PFSK-1 (cell line): Measurements from ENCODE around the gene RORB.

Experiments used
- FOXP2 ChIP-seq: optimal IDR thresholded peaks from 2 replicates; pipeline ENCODE3; 2011; ENCODE audit warnings: borderline replicate concordance, control low read depth, inconsistent platforms; ENCODE audit not compliant: insufficient read depth; ENCODE audit errors: extremely low read length, extremely low read depth
- POLR2AphosphoS5 ChIP-seq: IDR thresholded peaks from 2 replicates; pipeline ENCODE4 v1.6.1; 2012; ENCODE audit warnings: low read depth, mild to moderate bottlenecking, control low read depth, low read length, moderate library complexity
- SIN3A ChIP-seq: IDR thresholded peaks from 2 replicates; pipeline ENCODE4 v1.6.1; 2012; ENCODE audit warnings: mild to moderate bottlenecking, low read length, moderate library complexity, borderline replicate concordance; ENCODE audit not compliant: insufficient read depth
- TAF1 ChIP-seq: IDR thresholded peaks from 2 replicates; pipeline ENCODE4 v1.6.1; 2012; ENCODE audit warnings: low read length, control low read depth, borderline replicate concordance; ENCODE audit not compliant: insufficient read depth
- TF ChIP-seq, protein P1 (sequence below), 2 experiments: IDR thresholded peaks; 2 replicates each; pipeline versions ENCODE4 v1.6.1 to v1.8.0; 2011 to 2012; ENCODE audit warnings: low read depth in 2 of 2, low read length in 2 of 2, control low read depth in 1 of 2, inconsistent platforms in 1 of 2, mild to moderate bottlenecking in 1 of 2, moderate library complexity in 1 of 2; ENCODE audit not compliant: insufficient read depth in 1 of 2

RORB gene

DNA sequence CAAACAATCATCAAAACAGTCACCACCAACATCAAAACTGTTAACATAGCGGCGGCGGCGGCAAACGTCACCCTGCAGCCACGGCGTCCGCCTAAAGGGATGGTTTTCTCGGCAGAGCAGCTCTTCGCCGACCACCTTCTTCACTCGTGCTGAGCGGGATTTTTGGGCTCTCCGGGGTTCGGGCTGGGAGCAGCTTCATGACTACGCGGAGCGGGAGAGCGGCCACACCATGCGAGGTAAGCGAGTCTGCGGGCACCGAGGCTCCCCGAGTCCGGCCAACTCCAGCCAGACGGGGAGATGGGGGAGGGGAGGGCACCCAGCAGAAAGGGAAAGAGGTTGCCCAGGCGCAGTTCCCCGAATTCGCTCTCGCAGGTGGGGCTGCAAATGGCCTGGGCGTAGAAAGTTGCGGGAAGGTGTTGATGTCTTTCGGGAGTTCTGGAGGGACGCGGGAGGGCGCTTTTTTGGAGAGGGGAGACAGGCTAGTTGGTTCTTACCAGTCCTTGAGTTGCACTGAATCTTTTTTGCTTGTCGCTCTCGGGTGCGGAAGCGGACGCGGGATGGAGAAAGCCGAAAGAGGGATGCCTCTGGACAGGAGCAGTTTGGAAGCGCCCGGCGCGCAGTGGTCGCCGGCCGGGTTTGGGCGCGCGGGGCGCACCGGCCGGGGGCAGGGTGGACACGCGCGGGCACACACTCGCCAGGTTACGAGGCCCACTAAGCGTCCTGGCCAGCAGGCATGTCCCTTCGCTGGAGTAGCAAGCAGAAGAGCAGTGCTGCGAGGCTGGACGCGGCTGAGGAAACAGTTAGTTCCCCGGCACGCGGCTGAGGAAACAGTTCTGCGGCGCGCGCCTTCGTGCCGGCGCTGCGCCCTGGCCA lies 849 bp downstream of the RORB start:
- TF ChIP-seq, protein P1, sequence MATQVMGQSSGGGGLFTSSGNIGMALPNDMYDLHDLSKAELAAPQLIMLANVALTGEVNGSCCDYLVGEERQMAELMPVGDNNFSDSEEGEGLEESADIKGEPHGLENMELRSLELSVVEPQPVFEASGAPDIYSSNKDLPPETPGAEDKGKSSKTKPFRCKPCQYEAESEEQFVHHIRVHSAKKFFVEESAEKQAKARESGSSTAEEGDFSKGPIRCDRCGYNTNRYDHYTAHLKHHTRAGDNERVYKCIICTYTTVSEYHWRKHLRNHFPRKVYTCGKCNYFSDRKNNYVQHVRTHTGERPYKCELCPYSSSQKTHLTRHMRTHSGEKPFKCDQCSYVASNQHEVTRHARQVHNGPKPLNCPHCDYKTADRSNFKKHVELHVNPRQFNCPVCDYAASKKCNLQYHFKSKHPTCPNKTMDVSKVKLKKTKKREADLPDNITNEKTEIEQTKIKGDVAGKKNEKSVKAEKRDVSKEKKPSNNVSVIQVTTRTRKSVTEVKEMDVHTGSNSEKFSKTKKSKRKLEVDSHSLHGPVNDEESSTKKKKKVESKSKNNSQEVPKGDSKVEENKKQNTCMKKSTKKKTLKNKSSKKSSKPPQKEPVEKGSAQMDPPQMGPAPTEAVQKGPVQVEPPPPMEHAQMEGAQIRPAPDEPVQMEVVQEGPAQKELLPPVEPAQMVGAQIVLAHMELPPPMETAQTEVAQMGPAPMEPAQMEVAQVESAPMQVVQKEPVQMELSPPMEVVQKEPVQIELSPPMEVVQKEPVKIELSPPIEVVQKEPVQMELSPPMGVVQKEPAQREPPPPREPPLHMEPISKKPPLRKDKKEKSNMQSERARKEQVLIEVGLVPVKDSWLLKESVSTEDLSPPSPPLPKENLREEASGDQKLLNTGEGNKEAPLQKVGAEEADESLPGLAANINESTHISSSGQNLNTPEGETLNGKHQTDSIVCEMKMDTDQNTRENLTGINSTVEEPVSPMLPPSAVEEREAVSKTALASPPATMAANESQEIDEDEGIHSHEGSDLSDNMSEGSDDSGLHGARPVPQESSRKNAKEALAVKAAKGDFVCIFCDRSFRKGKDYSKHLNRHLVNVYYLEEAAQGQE (IDR thresholded peaks at IDR 0.05; ENCODE audit: insufficient read depth in 1 of 2, low read depth in 2 of 2, low read length in 2 of 2) = no peak
- TF ChIP-seq SIN3A = no peak
- no peak for TF ChIP-seq TAF1
- TF ChIP-seq POLR2AphosphoS5 = no peak
- TF ChIP-seq FOXP2 = no peak

GRCh38 chr9:74498621-74499095 lies 1.5 kb downstream of the RORB start:
- TF ChIP-seq, protein P1 (IDR thresholded peaks at IDR 0.05; ENCODE audit: insufficient read depth in 1 of 2, low read depth in 2 of 2, low read length in 2 of 2) = no peak
- TF ChIP-seq FOXP2 (no peak), SIN3A (no peak), POLR2AphosphoS5 (no peak), TAF1 (no peak)

DNA sequence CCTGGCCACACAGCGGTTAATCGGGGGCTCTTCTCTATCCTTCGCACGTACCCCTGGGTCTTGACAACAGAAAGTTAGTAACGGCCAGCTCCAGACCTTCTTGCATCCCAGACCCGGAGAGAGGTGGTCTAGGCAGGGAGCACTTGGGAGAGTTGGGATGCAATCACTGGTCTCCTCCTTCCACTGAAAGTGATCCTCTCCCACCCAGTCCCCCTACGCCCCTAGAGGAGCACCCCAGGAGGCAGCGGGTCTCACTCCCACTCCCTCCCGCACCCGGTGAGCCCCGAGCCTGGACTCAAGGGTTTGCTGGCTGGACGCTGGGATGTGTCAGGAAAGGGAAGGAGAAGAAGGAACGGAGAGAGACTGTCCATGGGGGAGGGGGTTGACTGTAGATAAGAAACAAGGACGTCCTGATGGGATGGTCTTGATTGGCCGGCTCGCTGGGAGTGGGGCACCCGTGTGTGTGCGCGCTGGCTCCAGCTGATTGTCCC lies 2.0 kb downstream of the RORB start:
- TF ChIP-seq POLR2AphosphoS5 = no peak
- TF ChIP-seq FOXP2 = no peak
- no peak for TF ChIP-seq TAF1
- TF ChIP-seq SIN3A = no peak
- TF ChIP-seq, protein P1 (IDR thresholded peaks at IDR 0.05; ENCODE audit: insufficient read depth in 1 of 2, low read depth in 2 of 2, low read length in 2 of 2) = no peak

- TF ChIP-seq, protein P1 (IDR thresholded peaks at IDR 0.05; ENCODE audit: insufficient read depth in 1 of 2, low read depth in 2 of 2, low read length in 2 of 2) = no peak
- TF ChIP-seq POLR2AphosphoS5 (no peak), SIN3A (no peak), TAF1 (no peak), FOXP2 (no peak)
Measured at GRCh38 chr9:74499770-74500583, 2.8 kb downstream of the RORB start.
